IPS-NIHi7 (cell line): ENCODE data around the gene XPO1.
"Not testable (repeated sequence)": the region's sequence is repeated elsewhere in the genome, so short reads cannot be mapped to it uniquely, and the experiment has no call there.

Source experiments
- DNase-seq: peaks from one replicate; pipeline ENCODE4 v3.0.0; 2012; ENCODE audit warnings: mixed read lengths; ENCODE audit errors: extremely low spot score

The XPO1 gene

GRCh38 chr2:61536572-61537276 lies 1.4 kb downstream of the XPO1 start:
- DNase-seq, result peak; percentile 70

- no peak for DNase-seq
These were observed 2.0 kb downstream of the XPO1 start for GRCh38 chr2:61536180-61536571.

- DNase-seq, result no peak
These were observed 2.7 kb downstream of the XPO1 start for GRCh38 chr2:61535449-61535848.

- DNase-seq, result no peak
These were observed 3.2 kb downstream of the XPO1 start for GRCh38 chr2:61534926-61535325.

- no peak for DNase-seq
These were observed 7.4 kb downstream of the XPO1 start for GRCh38 chr2:61530749-61531148.

- DNase-seq, result no peak
These were observed 8.0 kb downstream of the XPO1 start for GRCh38 chr2:61529944-61530735.

GRCh38 chr2:61520261-61520660 lies 17.9 kb downstream of the XPO1 start:
- DNase-seq, result no peak

GRCh38 chr2:61512768-61513398 lies 25.3 kb downstream of the XPO1 start:
- DNase-seq, result no peak

- DNase-seq, result no peak
These were observed 27.2 kb downstream of the XPO1 start for GRCh38 chr2:61510674-61511671.

GRCh38 chr2:61504949-61505348 lies 33.2 kb downstream of the XPO1 start:
- no peak for DNase-seq

- no peak for DNase-seq
These were observed 39.1 kb downstream of the XPO1 start for GRCh38 chr2:61499060-61499459.

- DNase-seq, result no peak
These were observed 44.6 kb downstream of the XPO1 start for GRCh38 chr2:61493523-61493942.

GRCh38 chr2:61492476-61492875 lies 45.7 kb downstream of the XPO1 start:
- DNase-seq, result no peak

GRCh38 chr2:61485281-61485680 lies 52.9 kb downstream of the XPO1 start:
- DNase-seq, result no peak

GRCh38 chr2:61478086-61478485 lies 60.1 kb downstream of the XPO1 start:
- DNase-seq, result no peak

GRCh38 chr2:61476929-61477589 lies 61.1 kb downstream of the XPO1 start:
- DNase-seq, result not testable (repeated sequence)

- DNase-seq, result peak; percentile 6
These were observed 66.0 kb downstream of the XPO1 start for GRCh38 chr2:61471905-61472805.

- peak; percentile 87 for DNase-seq
These were observed 66.9 kb downstream of the XPO1 start, which contains the start of gene USP34 for GRCh38 chr2:61470965-61471904. USP34 (minus strand) TSS chr2:61471087; CDS start chr2:61470692, 395 bp downstream.
